Inflammatory macrophage (primary cell): Measurements from ENCODE around the gene SLC1A4.
"Not testable (repeated sequence)": the region's sequence is repeated elsewhere in the genome, so short reads cannot be mapped to it uniquely, and the experiment has no call there.

ENCODE experiments used
- DNase-seq, 2 donors: peaks; one replicate each; pipeline ENCODE4 v3.0.0-alpha.2; 2020 to 2022

SLC1A4 gene

DNA sequence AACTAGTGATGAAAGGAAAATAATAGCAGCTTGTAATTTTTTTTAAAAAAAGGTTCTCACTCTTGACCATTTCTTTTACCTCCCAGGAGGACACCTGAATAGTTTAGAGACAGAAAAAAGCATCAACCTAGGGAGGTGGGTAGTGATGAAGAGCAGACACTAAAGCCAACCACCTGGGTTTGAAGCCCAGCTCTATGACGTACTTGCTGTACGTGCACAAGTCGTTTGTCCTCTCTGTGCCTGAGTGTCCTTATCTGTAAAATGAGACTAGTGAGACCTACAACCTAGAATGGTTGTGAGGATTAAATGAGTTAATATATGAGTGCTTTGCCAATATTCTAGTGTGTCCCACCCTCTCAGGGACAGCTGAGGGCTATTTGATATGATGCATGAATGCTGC is 5.8 kb downstream of the SLC1A4 start:
- DNase-seq, result no peak

- DNase-seq, result no peak
Observed at GRCh38 chr2:64996871-64997307, 7.7 kb downstream of the SLC1A4 start.

GRCh38 chr2:64998658-64999061 is 9.5 kb downstream of the SLC1A4 start:
- no peak for DNase-seq

DNA sequence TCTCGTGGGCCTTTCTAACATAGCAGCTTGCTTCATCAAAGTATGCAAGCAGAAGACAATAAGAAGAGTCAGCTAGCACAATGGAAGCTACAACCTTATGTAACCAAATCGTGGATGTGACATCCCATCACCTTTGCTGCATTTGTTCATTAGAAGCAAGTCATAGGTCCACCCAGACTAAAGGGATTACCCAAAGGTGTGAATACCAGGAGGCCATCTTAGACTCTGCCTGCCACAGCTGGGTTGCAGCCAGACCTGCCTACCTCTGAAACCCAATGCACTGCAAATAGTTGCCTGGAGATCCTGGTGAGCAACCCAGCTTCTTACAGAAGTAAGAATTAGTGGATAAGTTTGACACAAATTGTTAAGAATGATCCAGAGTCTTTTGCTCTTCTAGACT is 10.6 kb downstream of the SLC1A4 start:
- DNase-seq, result no peak

- no peak for DNase-seq
Observed at GRCh38 chr2:65000644-65001043, 11.4 kb downstream of the SLC1A4 start.

- DNase-seq, result no peak
Observed at GRCh38 chr2:65003037-65003436, 13.8 kb downstream of the SLC1A4 start.

DNA sequence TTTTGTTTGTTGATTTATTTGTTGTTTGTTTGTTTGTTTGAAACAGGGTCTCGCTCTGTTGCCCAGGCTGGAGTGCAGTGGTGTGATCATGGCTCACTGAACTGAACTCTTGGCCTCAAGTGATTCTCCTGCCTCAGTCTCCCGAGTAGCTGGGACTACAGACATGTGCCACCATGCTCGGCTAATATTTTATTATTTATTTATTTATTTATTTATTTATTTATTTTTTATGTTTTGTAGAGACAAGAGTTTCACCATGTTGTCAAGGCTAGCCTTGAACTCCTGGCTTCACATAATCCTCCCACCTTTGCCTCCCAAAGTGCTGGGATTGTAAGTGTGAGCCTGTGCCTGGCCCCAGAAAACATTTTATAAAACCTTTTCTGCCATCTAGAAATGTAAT is 15.0 kb downstream of the SLC1A4 start:
- DNase-seq, result not testable (repeated sequence)

GRCh38 chr2:65013776-65014175 is 24.6 kb downstream of the SLC1A4 start:
- no peak for DNase-seq

DNA sequence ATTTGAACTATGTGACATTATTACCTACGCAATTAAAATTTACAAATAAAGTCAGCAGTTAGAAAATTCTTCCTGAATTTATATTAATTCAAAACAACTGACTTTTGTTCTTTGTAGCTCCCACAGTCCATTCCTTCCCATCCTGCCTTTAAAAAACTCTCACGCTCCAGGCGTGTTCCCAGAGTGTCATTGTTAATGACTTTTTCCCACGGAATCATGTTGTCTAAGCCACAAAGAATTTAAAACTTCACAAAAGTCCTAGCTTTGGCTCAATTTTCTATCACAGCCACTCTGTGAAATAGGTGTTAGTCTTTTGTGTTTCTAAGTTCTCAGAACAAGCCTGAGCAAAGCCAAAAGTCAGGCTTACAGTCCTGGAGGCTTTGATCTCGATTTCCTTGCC is 26.5 kb downstream of the SLC1A4 start:
- DNase-seq, result no peak

DNA sequence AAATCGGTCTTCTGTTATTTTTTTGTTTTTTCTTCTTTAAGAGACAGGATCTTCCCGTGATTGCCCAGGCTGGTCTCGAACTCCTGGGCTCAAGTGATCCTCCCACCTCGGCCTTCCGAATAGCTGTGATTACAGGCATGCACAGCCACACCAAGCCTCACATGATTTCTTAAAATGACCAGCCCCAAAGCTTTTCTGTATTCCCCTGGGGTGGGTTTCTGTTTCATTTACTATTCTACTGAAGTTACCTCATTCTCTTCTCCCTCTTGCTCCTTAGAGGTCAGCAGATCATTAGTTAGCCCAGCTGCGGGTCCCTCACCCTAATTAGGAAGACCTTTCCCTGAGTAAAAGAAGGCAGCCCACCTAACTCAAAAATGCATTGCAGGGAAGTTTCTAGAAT is 27.6 kb downstream of the SLC1A4 start:
- no peak for DNase-seq

DNA sequence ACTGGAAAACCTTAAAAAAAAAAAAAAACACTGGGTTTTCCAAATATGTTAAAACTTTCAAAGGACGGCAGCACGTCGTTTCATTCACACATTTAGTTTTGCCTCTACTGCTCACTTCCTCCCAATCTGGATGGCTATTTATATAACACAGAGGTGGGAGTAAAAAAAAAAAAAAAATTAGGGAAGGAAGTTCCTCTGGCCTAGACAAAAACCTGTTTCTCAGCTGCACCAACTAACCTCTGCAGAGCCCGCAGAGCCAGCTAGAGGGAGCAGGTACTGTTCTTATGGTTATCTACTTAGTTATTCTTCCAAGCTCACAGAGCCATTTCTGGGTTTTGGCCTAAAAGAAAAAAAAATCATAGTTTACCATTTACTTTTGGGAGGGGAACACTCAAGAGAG is 28.1 kb downstream of the SLC1A4 start:
- peak; percentile 83 to 85 for DNase-seq

- peak; percentile 79 to 89 for DNase-seq
Observed at GRCh38 chr2:65018141-65018582, 29.0 kb downstream of the SLC1A4 start.

DNA sequence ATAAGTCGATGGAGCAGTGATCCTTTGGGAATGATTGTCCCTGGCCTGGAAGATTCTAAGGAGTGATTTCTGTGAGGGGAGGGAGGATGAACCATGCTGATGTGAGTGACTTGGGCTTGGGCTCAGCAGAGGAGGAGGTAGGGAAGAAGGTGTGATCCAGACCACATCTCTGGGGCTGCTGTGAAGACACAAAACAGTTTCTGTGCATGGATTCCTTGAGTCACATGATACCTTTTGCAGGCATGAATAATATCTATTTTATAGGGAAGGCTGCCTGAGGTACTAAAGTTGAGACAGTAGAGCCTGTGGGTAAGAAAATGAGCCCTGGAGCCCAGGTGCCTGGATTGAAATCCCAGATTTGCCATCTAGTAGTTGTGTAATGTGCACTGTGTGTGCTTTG is 29.8 kb downstream of the SLC1A4 start:
- DNase-seq, result no peak

DNA sequence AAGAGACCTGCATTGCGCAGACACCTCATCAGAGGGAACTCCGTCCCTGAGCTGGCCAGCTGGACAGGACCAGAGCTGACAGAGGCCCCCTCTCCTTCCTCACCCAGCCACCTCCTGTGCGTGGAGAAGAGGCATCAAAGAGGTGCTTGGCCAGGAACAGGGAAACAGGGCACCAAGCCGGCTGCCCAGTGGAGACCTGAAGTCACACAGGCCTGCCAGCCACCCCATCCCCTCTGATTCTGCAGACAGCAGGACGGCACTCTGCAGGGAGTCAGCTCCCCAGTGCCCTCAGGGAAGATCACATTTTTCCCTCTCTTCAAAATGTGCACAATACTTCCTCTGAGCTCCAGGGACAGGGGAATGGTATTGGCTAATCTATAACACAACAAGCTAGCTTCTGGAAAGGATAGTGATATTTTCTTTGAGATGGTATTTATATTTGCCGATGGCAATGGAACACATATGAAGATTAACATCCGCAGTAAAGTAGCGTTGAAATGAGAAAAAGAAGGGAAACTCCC is 30.5 kb downstream of the SLC1A4 start:
- no peak for DNase-seq

DNA sequence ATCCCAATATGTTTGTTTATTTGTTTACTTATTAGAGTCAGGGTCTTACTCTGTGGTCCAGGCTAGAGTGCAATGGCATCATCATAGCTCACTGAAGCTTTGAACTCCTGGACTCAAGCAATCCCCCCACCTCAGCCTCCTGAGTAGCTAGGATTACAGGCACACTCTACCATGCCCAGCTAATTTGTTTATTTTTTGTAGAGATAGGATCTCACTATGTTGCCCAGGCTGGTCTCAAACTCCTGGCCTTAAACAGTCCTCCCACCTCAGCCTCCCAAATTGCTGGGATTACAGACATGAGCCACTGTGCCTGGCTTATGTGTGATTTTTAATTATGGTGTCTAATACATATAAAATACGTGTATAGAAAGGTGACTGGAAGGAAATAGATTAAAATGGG is 31.1 kb downstream of the SLC1A4 start:
- not testable (repeated sequence) for DNase-seq

DNA sequence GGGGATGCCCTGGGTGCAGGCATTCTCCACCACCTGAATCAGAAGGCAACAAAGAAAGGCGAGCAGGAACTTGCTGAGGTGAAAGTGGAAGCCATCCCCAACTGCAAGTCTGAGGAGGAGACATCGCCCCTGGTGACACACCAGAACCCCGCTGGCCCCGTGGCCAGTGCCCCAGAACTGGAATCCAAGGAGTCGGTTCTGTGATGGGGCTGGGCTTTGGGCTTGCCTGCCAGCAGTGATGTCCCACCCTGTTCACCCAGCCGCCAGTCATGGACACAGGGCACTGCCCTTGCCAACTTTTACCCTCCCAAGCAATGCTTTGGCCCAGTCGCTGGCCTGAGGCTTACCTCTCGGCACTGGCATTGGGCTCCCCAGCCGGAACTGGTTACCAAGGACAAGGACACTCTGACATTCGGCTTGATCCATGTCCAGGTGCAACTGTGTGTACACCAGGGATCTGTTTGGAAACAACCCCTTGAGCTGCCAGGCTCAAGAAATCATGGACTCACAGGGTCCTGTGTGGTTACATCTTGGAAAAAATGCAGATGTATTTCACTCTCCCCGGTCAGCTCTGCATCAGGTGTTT is 31.8 kb downstream of the SLC1A4 start:
- DNase-seq, result no peak

DNA sequence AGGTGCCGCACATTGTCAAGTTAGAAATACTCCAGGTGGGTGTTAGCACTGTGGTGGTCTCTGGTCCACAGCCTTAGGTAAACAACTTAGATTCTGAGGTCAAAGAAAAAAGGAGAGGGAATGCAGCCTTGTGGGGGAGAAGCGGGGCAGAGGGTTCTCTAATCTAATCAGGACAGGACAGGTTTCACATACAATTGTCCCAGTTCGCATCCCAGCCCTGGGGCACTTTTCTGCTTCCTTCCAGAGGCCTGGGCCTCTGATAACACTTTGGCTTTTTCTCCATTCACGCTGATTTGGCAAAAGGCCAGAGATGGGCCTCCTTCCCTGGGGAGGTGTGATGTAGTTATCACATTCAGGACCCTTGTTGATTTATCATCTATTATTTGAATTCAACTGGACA is 32.5 kb downstream of the SLC1A4 start:
- DNase-seq, result no peak

GRCh38 chr2:65022189-65022588 is 33.0 kb downstream of the SLC1A4 start:
- no peak for DNase-seq

- DNase-seq, result no peak
Observed at GRCh38 chr2:65023742-65024141, 34.5 kb downstream of the SLC1A4 start.

DNA sequence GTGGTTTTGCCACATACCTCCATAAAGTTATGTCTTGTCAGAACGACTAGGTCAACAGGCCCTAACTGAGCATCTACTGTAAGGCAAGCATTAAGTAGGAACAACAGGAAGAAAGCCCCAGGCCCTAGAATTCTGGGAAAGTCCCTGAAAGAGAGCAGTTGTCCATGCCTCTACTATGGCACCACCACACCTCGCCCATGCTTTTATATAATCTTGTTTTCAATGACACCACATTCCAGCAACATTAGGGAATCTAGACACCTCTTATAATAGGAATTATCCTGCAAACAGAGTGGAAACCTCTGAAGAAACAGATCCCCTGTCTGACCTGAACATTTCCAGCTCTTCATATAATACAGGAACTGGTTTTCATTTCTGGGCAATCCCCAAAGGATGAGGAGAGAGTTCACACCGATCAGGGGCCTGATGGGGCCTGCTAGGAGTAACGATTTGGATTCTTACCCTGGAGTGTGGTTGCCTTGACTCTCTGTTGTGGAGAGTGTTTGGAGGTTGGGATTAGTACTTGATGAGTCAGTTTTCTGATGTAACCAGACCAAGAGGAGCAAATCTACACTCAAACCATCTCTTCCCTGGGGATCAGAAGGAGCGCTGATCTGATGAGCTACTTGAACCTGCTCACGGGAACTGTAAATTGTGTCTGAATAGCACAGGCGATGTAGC is 35.1 kb downstream of the SLC1A4 start:
- no peak for DNase-seq

DNA sequence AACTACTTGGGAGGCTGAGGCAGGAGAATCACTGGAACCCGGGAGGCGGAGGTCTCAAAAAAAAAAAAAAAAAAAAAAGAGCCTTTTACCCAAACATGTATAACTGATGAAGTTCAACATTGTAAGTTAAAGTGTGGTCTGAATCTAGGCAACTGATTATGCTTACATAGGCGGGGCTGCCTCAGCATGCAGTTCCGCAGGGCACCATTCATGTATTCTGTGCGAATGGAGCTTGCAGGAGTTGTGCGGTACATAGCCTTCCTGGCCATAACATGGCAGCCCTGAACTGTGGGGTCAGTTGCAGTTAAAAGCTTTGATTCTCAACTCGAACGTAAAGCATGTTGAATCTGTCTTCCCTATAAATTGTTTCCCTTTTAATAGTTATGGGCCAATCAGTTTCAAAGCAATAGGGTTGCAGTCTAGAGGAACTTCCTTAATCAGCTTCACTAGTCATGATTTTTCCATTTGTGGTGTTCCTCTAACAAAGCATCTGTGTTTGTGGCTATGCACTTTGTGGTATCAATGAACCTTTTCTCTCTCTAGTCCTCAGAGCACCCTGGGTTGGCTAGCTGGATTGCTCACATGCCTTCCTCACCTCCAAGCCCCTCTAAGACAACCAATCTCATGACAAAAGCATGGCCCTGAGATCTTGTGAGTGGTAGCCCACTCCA is 36.4 kb downstream of the SLC1A4 start:
- DNase-seq, result peak; percentile 59 to 84

DNA sequence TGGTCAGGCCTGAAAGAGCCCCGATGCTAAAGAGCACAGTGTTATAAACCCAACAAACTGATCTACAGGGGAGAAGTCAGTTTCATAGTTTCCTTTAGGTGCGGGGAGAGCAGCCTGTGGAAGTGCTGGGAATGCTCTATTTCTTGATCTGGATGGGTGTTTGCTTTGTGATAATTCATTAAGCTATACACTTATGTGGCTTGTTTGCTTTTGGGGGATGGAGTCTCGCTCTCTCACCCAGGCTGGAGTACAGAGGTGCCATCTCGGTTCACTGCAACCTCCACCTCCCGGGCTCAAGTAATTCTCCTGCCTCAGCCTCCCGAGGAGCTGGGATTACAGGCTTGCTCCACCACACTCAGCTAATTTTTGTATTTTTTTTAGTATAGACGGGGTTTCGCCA is 37.0 kb downstream of the SLC1A4 start:
- no peak for DNase-seq

GRCh38 chr2:65026704-65027464 is 37.7 kb downstream of the SLC1A4 start:
- DNase-seq, result peak in 1 of 2 donors; percentile 59
